HG02885 (cell line): ENCODE measurements around the gene FZR1.

Experiments
- ATAC-seq: cut with Tn5 transposase; IDR thresholded peaks from one replicate; pipeline ENCODE4 v1.9.1; 2021; ENCODE audit warnings: mild to moderate bottlenecking; ENCODE audit not compliant: unreplicated experiment, poor library complexity

Gene FZR1

GRCh38 chr19:3539756-3540118 lies 33.6 kb downstream of the FZR1 start:
- no peak for ATAC-seq

- no peak for ATAC-seq
These were observed 37.3 kb downstream of the FZR1 start for GRCh38 chr19:3543150-3544057.

- ATAC-seq = no peak
These were observed 37.9 kb downstream of the FZR1 start for GRCh38 chr19:3544058-3544376.

GRCh38 chr19:3544742-3545668 lies 38.9 kb downstream of the FZR1 start:
- no peak for ATAC-seq

- ATAC-seq = no peak
These were observed 39.5 kb downstream of the FZR1 start for GRCh38 chr19:3545669-3546034.

- ATAC-seq = no peak
These were observed 40.0 kb downstream of the FZR1 start for GRCh38 chr19:3546119-3546518.

- ATAC-seq = no peak
These were observed 41.2 kb downstream of the FZR1 start for GRCh38 chr19:3547301-3547731.

- no peak for ATAC-seq
These were observed 41.7 kb downstream of the FZR1 start for GRCh38 chr19:3547767-3548282.

- no peak for ATAC-seq
These were observed 42.5 kb downstream of the FZR1 start for GRCh38 chr19:3548606-3549005.

GRCh38 chr19:3549816-3550215 lies 43.7 kb downstream of the FZR1 start:
- ATAC-seq = no peak

GRCh38 chr19:3550947-3551791 lies 45.1 kb downstream of the FZR1 start:
- ATAC-seq = no peak

GRCh38 chr19:3551792-3552095 lies 45.6 kb downstream of the FZR1 start:
- no peak for ATAC-seq

GRCh38 chr19:3554254-3555083 lies 48.4 kb downstream of the FZR1 start:
- ATAC-seq = no peak

GRCh38 chr19:3555653-3556422 lies 49.7 kb downstream of the FZR1 start:
- ATAC-seq = no peak

GRCh38 chr19:3556423-3556977 lies 50.4 kb downstream of the FZR1 start:
- no peak for ATAC-seq

GRCh38 chr19:3556978-3557460 lies 50.9 kb downstream of the FZR1 start:
- peak; percentile 26 for ATAC-seq

- ATAC-seq = peak; percentile 87
These were observed 51.5 kb downstream of the FZR1 start, which contains the start of gene MFSD12 for GRCh38 chr19:3557461-3558248. Gene MFSD12 (minus strand): TSS chr19:3557586. CDS start chr19:3557403, 183 bp downstream.
